NCI-H226 (cell line): ENCODE measurements around the gene CARS2.
"Not testable (repeated sequence)": the region's sequence is repeated elsewhere in the genome, so short reads cannot be mapped to it uniquely, and the experiment has no call there.

Experiments
- DNase-seq: peaks from one replicate; pipeline ENCODE4 v3.0.0-alpha.2; 2015

Gene CARS2, protein sequence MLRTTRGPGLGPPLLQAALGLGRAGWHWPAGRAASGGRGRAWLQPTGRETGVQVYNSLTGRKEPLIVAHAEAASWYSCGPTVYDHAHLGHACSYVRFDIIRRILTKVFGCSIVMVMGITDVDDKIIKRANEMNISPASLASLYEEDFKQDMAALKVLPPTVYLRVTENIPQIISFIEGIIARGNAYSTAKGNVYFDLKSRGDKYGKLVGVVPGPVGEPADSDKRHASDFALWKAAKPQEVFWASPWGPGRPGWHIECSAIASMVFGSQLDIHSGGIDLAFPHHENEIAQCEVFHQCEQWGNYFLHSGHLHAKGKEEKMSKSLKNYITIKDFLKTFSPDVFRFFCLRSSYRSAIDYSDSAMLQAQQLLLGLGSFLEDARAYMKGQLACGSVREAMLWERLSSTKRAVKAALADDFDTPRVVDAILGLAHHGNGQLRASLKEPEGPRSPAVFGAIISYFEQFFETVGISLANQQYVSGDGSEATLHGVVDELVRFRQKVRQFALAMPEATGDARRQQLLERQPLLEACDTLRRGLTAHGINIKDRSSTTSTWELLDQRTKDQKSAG

DNA sequence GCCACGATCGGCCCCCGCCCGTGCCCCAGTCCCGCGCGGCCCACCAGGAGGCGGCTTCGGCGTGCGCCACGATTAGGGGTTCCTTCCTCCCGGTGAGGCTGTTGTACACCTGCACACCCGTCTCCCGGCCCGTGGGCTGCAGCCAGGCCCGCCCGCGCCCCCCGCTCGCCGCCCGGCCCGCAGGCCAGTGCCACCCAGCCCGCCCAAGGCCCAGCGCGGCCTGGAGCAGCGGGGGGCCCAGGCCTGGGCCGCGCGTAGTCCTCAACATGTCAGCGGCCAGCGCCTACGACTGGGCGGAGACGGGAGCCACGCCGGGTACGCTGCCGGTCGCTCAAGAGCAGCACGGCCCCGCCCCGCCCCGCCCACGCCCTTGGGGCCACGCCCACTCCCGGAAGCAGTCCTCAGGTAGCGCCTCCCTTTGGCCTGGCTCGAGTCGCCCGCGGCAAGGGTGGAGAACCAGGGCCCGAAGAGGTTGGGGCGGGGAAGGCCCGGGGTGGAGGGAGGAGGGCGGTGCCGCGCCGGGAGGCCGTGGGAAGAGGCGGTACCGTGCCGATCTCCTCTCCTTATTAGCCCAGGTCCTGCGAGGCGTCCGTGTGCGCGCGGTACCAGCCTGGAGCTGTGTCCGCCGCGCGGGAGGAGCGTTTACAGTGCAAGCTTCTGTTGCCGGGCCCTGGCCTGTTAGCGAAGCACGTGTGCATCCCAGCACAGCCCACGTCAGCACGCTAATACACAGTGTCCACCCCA lies at the start of gene CARS2:
CARS2 (minus strand) TSS at position 291 of the 744 bp plus-strand sequence; CDS start at position 268, 23 bp downstream.
- DNase-seq = peak; percentile 97

GRCh38 chr13:110748271-110748670 lies 42.4 kb upstream of the CARS2 start:
- DNase-seq = no peak

DNA sequence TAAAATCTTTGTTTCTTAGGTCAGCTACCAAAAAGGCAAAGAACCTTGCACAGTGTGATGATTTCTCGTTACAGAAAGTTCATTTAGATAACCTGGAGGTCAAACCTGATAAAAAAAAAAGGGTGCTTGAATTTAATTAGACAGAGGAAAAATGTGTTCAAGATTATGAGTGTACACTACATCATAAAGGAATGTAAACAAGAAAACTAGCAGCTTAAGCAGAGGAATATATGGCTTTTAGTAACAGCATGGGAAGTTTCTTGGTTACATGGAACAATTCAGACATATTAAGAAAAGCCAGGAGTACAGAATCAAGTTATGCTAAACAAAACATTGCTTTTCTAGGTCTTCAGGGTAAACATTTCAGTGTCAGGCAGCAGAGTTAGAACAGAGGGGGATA lies 40.5 kb upstream of the CARS2 start:
- peak; percentile 35 for DNase-seq

- DNase-seq = no peak
Measured at GRCh38 chr13:110743687-110744086, 37.8 kb upstream of the CARS2 start.

GRCh38 chr13:110737555-110737954 lies 31.6 kb upstream of the CARS2 start:
- DNase-seq = no peak

DNA sequence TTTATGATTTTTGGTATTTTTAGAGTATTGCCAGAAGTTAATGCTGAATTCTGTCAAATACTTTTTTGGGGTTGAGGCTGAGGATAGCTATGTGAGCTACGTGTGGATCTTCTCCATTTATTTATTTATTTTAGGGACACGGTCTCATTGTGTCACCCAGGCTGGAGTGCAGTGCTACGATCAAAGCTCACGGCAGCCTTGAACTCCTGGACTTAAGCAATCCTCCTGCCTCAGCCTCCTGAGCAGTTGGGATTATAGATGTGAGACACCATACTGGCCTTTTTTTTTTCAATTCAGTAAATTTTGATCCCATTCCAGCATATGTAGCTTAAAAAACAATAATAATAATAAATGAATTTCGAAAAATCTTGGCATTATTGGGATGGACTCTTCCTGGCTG lies 28.6 kb upstream of the CARS2 start:
- DNase-seq = no peak

- DNase-seq = no peak
Measured at GRCh38 chr13:110731072-110731471, 25.2 kb upstream of the CARS2 start.

- DNase-seq = no peak
Measured at GRCh38 chr13:110726726-110727125, 20.8 kb upstream of the CARS2 start.

- DNase-seq = not testable (repeated sequence)
Measured at GRCh38 chr13:110726153-110726552, 20.2 kb upstream of the CARS2 start.

GRCh38 chr13:110723598-110723997 lies 17.7 kb upstream of the CARS2 start:
- no peak for DNase-seq

- DNase-seq = no peak
Measured at GRCh38 chr13:110722971-110723370, 17.1 kb upstream of the CARS2 start.

DNA sequence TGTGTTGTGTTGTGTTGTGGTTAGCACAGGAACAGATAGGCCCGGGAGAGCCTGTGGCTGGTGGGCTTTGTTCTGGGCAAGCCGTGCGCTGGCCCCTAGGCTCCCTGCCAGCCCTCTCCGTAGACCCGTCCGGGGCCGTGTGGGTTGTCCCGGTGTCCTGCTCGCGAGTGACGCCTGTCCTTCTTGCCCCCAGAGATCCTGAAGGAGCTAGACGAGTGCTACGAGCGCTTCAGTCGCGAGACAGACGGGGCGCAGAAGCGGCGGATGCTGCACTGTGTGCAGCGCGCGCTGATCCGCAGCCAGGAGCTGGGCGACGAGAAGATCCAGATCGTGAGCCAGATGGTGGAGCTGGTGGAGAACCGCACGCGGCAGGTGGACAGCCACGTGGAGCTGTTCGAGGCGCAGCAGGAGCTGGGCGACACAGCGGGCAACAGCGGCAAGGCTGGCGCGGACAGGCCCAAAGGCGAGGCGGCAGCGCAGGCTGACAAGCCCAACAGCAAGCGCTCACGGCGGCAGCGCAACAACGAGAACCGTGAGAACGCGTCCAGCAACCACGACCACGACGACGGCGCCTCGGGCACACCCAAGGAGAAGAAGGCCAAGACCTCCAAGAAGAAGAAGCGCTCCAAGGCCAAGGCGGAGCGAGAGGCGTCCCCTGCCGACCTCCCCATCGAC lies 13.3 kb upstream of the CARS2 start:
- no peak for DNase-seq

GRCh38 chr13:110716247-110716515 lies 10.3 kb upstream of the CARS2 start:
- no peak for DNase-seq

GRCh38 chr13:110715395-110716246 lies 9.7 kb upstream of the CARS2 start:
- peak; percentile 100 for DNase-seq

DNA sequence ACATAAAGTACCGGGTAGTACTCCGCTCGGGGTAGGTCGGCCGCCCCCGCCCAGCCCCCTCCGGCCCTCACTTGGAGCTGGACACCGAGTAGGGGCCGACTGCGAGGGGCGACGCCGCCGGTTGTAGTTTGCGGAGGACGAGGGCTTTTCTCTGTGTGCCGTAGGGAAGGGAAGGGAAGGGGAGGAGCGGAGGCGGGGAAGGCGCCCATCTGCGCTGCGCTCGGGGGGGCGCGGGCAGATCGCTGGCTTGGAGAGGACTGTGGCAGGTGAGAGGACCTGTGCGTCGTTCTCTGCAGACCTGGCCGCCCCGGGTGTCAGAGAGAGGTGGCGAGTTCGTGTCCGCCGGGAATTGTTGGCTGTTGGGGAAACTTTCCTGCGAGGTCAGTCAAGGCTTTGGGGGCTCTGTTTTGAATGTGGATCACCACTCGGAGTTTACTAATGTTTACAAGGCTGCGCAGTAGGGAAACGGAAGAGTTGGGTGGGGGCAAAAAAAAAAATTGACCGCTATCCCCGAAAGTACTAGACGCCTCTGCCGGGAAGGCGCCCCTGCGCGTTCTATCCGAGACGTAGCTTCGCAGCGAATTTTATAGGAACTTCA lies 9.0 kb upstream of the CARS2 start:
- peak; percentile 23 for DNase-seq

GRCh38 chr13:110713981-110714796 lies 8.3 kb upstream of the CARS2 start:
- DNase-seq = peak; percentile 26

- DNase-seq = no peak
Measured at GRCh38 chr13:110713642-110713952, 7.7 kb upstream of the CARS2 start, which contains the start of gene ING1. ING1 (plus strand) TSS chr13:110713700; CDS start chr13:110714150, 450 bp downstream.

DNA sequence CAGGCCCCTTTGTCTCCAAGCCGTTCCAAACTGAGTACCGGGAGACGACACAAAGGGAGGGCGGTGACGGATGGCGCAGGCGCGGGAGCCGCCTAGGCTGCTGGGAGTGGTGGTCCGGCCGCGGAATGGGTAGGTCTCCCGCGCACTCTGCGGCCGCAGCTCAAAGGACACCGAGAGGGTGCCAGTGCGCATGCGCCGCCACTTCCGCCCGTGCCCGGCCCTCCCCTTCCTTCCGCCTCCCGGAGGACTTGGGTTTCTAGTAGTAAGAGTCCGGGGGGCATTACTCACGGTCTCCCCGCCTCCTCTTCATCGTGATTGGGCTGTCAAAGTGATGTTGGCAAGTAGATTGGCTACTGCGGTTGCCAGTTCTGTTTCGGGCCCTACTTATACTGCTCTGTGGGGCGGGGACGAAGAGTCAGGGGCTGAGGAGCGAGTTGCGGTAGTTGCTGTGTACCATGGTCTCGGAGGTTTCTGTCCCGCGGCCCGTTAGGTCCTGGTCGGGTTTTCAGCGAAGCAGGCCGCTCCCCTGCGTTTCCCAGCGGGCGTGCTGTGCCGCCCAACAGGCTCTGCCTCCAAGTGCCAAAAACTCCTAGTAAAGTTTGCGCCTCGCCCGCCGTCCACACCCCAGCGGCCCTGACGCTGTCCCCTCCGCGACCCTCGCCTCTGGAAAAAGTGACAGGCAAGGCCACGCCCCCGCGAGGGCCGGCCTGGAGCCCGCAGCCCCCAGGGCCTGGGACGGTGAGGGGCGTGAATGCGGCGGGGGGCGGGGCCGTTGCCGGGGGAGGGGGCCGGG lies 7.1 kb upstream of the CARS2 start:
- peak; percentile 97 for DNase-seq

- DNase-seq = peak; percentile 79
Measured at GRCh38 chr13:110712081-110712848, 6.3 kb upstream of the CARS2 start.
